22Rv1 (cell line): ENCODE measurements around the gene RITA1.
A peak's percentile ranks its signal among the peaks of the same experiment; 100 is the strongest.

Experiments
- H3K27ac ChIP-seq: fragments of 450-650 bp; 2 replicates; pipeline ENCODE4 v1.5.1; 2017
- ZFX ChIP-seq: fragments of 450-650 bp; IDR thresholded peaks from 2 replicates; pipeline ENCODE4 v1.6.1; 2017; ENCODE audit warnings: antibody characterized with exemption, borderline replicate concordance
- TF ChIP-seq, protein P1 (sequence below): fragments of 450-650 bp; IDR thresholded peaks from 2 replicates; pipeline ENCODE4 v1.5.1; 2017; ENCODE audit warnings: mild to moderate bottlenecking

Gene RITA1

DNA sequence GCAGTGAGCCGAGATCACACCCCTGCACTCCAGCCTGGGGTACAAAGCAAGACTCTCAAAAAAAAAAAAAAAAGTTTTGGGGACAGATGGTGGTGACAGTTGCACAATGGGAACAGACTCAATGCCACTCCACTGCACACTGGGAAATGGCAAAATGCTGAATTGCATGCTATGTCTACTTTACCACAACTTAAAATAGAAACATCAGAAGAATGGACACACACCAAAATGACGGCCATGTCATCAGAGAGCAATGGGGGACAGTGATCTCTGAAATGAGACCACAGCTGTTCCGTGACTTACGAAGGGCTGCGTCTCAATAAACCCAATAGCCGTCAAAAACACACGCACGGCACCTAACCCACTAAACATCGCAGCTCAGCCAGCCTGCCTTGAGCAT lies 14.0 kb upstream of the RITA1 start:
- TF ChIP-seq, protein P1, sequence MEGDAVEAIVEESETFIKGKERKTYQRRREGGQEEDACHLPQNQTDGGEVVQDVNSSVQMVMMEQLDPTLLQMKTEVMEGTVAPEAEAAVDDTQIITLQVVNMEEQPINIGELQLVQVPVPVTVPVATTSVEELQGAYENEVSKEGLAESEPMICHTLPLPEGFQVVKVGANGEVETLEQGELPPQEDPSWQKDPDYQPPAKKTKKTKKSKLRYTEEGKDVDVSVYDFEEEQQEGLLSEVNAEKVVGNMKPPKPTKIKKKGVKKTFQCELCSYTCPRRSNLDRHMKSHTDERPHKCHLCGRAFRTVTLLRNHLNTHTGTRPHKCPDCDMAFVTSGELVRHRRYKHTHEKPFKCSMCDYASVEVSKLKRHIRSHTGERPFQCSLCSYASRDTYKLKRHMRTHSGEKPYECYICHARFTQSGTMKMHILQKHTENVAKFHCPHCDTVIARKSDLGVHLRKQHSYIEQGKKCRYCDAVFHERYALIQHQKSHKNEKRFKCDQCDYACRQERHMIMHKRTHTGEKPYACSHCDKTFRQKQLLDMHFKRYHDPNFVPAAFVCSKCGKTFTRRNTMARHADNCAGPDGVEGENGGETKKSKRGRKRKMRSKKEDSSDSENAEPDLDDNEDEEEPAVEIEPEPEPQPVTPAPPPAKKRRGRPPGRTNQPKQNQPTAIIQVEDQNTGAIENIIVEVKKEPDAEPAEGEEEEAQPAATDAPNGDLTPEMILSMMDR = no peak
- TF ChIP-seq ZFX = no peak

GRCh38 chr12:113172185-113172584 lies 13.3 kb upstream of the RITA1 start:
- TF ChIP-seq, protein P1 = no peak
- TF ChIP-seq ZFX = no peak

More for the DNA sequence above, 14.0 kb upstream of the RITA1 start:
- H3K27ac ChIP-seq = no peak overlapping the region

DNA sequence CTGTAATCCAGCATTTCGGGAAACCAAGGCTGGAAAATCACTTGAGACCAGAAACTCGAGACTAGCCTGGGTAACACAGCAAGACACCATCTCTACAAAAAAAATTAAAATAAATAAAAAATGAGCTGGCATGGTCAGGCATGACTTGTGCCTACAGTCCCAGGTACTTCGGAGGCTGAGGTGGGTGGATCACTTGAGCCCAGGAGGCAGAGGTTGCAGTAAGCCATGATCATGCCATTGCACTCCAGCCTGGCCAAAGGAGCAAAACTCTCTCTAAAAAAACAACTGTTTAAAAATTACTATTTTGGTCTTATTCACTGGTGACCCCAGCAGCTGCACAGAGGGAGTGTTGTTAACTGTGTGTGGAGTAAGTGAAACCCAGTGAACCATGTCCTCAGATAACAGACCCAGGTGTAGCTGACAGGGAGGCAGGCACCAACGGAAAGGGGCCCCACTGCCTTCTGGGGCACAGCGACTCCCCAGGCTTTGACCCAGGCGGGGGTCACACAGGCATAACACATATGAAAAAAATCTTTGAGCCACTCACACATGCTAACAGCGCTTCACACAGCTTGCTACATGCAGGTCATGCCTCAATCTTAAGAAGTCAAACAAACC lies 12.3 kb upstream of the RITA1 start:
- no peak overlapping the region for H3K27ac ChIP-seq
- no peak for TF ChIP-seq ZFX
- TF ChIP-seq, protein P1 = no peak

More at GRCh38 chr12:113172185-113172584, 13.3 kb upstream of the RITA1 start:
- H3K27ac ChIP-seq = no peak overlapping the region

DNA sequence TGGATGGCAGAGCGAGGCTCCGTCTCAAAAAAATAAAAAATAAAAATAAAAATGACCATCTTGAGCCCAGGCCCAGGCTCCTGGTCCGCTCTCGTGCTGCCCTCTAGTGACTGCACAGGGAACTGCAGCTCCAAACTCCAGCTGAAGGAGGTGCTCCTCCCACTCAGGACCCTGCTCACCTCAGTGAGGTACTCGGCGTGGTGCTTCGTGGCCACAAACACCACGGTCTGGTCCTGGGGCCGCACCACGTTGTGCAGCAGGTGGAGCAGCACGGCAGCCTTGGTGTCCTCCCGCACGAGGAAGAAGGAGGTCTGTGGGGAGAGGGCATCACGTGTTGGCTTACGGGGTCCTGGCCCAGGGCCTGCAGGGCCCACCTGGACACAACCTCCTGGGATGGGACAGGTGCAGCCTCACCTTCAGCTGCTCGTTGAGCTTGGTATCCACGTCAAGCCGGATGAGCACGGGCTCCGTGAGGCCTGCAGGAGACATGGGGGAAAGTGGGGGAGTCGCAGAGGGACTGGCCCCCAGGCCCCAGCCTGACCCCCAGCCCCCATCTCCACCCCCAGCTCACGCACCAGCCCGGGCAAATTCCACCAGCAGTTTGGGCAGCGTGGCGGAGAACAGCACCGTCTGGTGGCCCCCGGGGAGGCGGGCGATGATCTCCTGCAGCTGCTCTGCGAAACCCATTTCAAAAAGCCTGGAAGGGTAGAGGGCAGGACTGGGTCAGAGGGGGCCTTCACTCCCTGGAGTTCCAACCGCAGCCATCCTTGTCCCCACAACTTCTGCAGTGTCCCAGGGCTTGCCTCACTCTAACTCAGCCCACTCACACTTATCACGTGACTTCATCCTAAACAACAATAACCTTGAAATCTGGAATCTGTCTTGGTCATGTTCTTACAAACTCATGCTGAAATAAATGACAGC lies 10.8 kb upstream of the RITA1 start:
- H3K27ac ChIP-seq = peak overlapping the region; percentile 36; the same call in 1 of the 2 replicates
- TF ChIP-seq, protein P1 = peak; percentile 100
- TF ChIP-seq ZFX = no peak

- TF ChIP-seq ZFX = no peak
- TF ChIP-seq, protein P1 = no peak
- no peak overlapping the region for H3K27ac ChIP-seq
These were observed 6.5 kb upstream of the RITA1 start for GRCh38 chr12:113179023-113179422.

DNA sequence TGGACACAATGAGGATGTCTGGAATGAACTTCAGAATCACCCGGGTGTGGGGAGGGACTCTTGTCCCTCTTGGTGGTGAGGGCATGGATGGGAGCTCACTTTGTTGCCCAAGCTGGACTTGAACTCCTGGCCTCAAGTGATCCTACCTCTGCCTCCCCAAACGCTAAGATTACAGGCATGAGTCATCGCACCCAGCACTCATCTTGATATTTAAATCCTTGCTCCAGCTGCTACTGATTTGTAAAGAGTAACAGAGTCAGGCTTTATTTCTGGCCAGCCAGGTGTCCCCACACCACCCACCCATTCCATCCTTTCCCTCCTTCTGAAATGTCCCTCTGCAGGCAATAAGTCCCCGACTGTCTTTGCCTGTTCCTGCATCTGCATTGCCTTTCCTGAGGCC lies 5.2 kb upstream of the RITA1 start:
- H3K27ac ChIP-seq = no peak overlapping the region
- TF ChIP-seq, protein P1 = no peak
- no peak for TF ChIP-seq ZFX

- H3K27ac ChIP-seq = no peak overlapping the region
- TF ChIP-seq, protein P1 = no peak
- no peak for TF ChIP-seq ZFX
These were observed 3.5 kb upstream of the RITA1 start for GRCh38 chr12:113181975-113182374.
